Measurements from ENCODE around the gene ATOSB.

ATOSB gene

DNA sequence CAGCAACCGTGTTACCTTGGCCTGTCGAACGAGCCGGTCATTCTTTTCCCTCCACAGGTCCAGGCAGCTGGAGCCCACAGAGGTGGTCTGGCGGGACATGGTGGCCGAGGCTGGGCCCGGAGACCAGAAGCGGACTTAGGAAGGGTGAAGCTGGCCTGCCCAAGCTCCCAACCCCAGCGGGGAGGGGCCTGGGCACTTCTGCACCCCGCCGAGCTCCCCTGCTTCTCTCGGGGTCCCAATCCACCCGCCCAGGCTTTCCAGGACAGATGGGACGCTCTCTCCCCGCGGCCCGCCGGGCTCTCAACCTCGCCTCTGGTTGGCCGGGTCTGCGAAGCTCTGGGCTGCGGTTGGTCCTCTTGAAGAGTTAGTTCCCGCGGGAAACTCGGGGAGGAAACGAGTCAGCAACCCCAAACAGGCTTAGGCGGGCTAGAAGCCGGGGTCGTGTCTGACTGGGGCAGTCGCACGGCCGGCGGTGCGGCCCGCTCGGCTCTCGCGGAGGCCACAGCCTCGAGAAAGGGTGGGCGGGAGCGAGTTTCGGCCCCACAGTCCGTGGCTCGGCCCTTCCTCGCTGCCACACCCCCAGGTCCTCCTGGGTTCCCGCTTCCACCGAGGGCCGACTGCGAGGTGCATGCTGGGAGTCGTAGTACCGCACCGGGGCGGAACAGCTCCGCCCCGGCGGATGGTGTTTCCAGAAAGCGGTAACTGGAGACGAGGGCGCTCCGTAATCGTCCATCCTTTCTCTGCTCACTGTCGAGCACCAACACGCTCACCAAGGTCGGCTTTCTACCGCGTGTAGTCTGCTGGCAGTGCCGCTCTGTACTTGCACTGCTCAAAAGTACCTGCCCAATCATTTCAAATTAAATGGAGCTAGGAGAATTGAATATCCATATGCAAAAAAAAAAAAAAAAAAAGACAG lies 36.0 kb downstream of the ATOSB start, which contains the start of gene FANCG:
TSS of gene FANCG (minus strand) at position 517 of the 916 bp plus-strand sequence. CDS start at position 99, 418 bp downstream.
- peak; percentile 79 to 80 for DNase-seq

DNA sequence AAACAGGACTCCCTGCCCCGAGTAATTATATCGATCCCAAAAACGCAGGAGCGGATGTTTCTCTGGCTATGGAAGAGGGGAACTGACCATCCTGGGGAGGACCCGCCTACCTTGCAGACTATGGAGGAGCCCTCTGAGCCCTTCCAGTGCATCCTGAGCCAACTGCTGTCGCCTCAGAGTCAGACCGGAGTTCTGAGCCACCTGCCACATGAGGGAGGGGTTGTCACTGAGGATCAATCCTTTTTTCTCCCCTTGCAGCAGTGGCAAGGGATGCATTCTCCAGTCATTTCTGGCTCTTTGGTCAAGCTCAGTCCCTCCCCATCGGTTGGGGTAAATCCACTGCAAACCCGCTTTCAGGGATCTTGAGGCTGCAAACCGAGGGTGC lies 36.6 kb downstream of the ATOSB start:
- no peak for DNase-seq

- DNase-seq, result no peak
Measured at GRCh38 chr9:35078066-35078465, 37.6 kb downstream of the ATOSB start.

- DNase-seq, result no peak
Measured at GRCh38 chr9:35076848-35077247, 38.8 kb downstream of the ATOSB start.

DNA sequence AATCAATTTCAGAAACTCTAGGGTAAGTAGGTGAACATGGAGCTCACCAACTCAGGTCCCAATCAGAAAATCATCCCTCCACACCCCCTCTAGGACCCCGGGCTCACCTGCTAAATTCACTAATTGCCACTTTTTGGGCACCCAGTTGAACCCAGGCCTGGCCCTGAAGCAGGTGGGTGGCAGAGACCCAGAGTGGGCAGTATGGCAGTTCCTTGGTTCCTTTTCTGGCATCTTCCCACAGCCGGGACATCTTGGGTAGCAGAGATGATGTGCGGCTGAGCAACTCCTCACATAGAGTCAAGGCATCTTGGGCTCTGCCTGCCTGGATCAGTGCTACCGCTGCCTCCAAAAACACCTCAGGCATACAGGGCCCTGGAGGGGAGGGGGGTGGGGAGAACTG lies 40.3 kb downstream of the ATOSB start:
- DNase-seq, result no peak

- DNase-seq, result no peak
Measured at GRCh38 chr9:35074791-35075190, 40.9 kb downstream of the ATOSB start.

GRCh38 chr9:35074141-35074540 lies 41.5 kb downstream of the ATOSB start:
- no peak for DNase-seq

DNA sequence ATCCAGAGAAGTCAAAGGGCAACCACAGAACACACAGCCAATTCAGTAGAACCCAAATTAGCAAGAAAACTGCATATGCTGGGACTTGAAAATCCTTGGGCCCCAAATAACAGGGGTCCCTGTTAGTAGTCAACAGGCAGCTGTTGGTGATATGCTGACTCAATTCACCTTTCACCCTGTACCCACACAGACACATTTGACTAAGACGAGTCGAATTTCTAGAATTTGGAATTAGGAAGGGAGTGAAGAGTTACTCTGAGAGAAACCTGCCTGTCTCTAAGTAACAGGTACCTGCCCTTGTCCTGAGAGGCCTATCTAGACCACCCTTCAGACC lies 42.4 kb downstream of the ATOSB start:
- no peak for DNase-seq

GRCh38 chr9:35072461-35073278 lies 43.0 kb downstream of the ATOSB start, which contains the start of gene VCP:
Gene VCP (minus strand): TSS chr9:35072625. CDS start chr9:35072353, 272 bp downstream.
- DNase-seq, result peak; percentile 90 to 94

GRCh38 chr9:35071814-35072460 lies 43.7 kb downstream of the ATOSB start:
- DNase-seq, result peak; percentile 41 to 44

- no peak for DNase-seq
Measured at GRCh38 chr9:35070823-35071813, 44.5 kb downstream of the ATOSB start.

- DNase-seq, result no peak
Measured at GRCh38 chr9:35069020-35069419, 46.6 kb downstream of the ATOSB start.

DNA sequence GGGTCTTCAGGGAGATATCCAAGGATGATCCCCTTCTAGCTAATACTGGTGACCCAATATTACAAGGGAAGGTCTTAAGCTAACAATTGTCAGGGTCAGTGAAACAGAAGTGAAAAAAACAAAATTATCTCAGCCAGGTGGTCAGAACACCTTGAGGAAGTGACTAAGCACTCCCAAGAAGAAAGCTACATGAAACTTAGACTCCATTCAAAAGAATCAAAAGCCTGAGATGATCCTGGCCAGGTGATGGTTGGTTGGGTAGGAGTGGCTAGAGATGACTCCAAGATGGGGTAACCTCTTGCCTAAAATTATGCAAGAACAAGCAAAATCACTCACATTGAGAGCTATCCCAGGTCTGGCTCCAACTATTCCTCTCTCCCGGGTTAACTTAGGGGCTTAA lies 48.6 kb downstream of the ATOSB start:
- no peak for DNase-seq

- no peak for DNase-seq
Measured at GRCh38 chr9:35060548-35061207, 55.0 kb downstream of the ATOSB start.

DNA sequence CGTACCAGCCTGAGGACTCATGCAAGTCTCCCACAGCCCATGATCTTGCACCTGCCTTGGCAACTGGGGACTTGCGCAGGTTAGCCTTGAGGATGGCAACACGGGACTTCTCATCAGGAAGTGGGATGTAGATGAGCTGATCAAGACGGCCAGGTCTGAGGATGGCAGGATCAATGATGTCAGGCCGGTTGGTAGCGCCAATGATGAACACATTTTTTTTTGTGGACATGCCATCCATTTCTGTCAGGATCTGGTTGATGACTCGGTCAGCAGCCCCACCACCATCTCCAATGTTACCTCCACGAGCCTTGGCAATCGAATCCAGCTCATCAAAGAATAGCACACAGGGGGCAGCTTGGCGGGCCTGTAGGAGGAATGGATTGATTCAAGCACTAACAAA lies 56.2 kb downstream of the ATOSB start:
- no peak for DNase-seq

- DNase-seq, result no peak
Measured at GRCh38 chr9:35057271-35057620, 58.4 kb downstream of the ATOSB start.

GRCh38 chr9:35056571-35057270 lies 58.9 kb downstream of the ATOSB start:
- DNase-seq, result no peak

DNA sequence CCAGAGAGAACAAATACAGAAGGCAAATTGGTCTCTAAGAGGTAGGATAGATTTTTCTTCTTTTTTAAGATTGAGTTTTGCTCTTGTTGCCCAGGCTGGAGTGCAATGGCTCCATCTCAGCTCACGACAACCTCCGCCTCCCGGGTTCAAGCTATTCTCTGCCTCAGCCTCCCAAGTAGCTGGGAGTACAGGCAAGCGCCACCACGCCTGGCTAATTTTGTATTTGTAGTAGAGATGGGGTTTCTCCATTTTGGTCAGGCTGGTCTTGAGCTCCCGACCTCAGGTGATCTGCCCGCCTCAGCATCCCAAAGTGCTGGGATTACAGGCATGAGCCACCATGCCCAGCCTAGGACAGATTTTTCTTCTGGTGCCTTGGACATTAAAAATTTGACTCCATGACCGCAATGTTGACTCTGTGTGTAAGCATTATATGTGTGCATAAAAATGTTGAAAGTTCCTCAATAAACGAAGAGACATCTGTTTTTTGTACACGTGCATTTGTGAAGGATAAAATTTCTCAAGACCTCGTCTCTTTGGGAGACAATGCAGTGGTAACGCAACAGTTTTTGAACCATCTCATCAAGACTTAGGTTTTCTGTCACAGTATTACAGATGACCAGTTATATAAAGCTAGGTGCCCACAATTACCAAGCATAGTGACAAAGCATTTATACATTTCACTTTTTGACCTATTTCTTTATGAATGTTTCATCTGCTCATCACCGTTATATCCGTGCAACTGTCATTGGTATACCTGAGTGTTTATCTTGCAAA lies 60.6 kb downstream of the ATOSB start:
- DNase-seq, result no peak

DNA sequence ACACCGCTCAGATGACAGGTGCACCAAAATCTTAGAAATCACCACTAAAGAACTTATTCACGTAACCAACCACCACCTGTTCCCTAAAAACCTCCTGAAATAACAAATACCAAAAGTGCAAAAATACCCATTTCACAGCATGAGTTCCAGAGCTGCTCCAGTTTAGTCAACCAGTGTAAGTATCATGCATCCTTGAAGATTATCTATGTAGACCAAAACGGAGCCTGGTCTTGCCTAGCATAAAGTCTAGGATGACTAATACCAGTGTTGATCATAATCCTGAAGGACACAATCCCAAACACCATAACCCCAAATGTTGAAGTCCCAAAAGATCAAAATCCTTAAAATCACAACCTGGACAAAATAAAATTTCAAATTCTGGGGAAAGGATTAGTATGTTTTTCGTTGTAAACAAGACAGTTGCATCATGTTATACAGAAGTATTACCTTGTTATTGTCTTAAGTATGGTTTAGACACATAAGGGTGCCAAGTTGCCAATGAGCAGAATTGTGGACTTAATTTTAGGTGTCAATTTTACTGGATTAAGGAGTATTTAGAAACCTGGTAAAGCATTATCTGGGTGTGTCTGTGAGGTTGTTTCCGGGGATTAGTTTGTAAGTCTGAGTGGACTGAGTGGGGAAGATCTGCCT lies 61.4 kb downstream of the ATOSB start:
- no peak for DNase-seq
